Parathyroid adenoma (tissue), 2 donors: ENCODE measurements around the gene MPPE1.
A peak's percentile ranks its signal among the peaks of the same experiment; 100 is the strongest.

Experiments used
- H2AFZ ChIP-seq: fragments of 300-600 bp; sonication (generic); one replicate; pipeline ENCODE4 v1.7.0; 2017; ENCODE audit warnings: antibody characterized with exemption, mild to moderate bottlenecking
- H3K27ac ChIP-seq: fragments of 300-600 bp; sonication (generic); one replicate; pipeline ENCODE4 v1.7.0; 2017
- H3K27me3 ChIP-seq: fragments of 300-600 bp; sonication (generic); one replicate; pipeline ENCODE4 v1.7.0; 2017; ENCODE audit warnings: low read length; ENCODE audit not compliant: control insufficient read depth, insufficient read depth
- H3K36me3 ChIP-seq: fragments of 300-600 bp; sonication (generic); one replicate; pipeline ENCODE4 v1.7.0; 2017; ENCODE audit warnings: low read length; ENCODE audit not compliant: control insufficient read depth, insufficient read depth
- H3K4me1 ChIP-seq: fragments of 300-600 bp; sonication (generic); one replicate; pipeline ENCODE4 v1.7.0; 2017; ENCODE audit warnings: control low read depth
- H3K4me2 ChIP-seq: fragments of 300-600 bp; sonication (generic); one replicate; pipeline ENCODE4 v1.7.0; 2017; ENCODE audit warnings: low read length
- H3K4me3 ChIP-seq: fragments of 300-600 bp; sonication (generic); one replicate; pipeline ENCODE4 v1.7.0; 2017; ENCODE audit warnings: low read depth, low read length
- H3K79me2 ChIP-seq: fragments of 300-600 bp; sonication (generic); one replicate; pipeline ENCODE4 v1.7.0; 2017; ENCODE audit warnings: control low read depth
- H3K9ac ChIP-seq: fragments of 300-600 bp; sonication (generic); one replicate; pipeline ENCODE4 v1.7.0; 2017; ENCODE audit warnings: mild to moderate bottlenecking
- H3K9me3 ChIP-seq: fragments of 300-600 bp; sonication (generic); one replicate; pipeline ENCODE4 v1.7.0; 2017; ENCODE audit warnings: low read length; ENCODE audit not compliant: control insufficient read depth
- TF ChIP-seq, protein P1 (sequence below): fragments of 300-600 bp; sonication (generic); IDR thresholded peaks from one replicate; pipeline ENCODE4 v1.7.0; 2017; ENCODE audit warnings: antibody characterized with exemption, mild to moderate bottlenecking
- donor health status: primary hyperparathyroidism.

Gene MPPE1

DNA sequence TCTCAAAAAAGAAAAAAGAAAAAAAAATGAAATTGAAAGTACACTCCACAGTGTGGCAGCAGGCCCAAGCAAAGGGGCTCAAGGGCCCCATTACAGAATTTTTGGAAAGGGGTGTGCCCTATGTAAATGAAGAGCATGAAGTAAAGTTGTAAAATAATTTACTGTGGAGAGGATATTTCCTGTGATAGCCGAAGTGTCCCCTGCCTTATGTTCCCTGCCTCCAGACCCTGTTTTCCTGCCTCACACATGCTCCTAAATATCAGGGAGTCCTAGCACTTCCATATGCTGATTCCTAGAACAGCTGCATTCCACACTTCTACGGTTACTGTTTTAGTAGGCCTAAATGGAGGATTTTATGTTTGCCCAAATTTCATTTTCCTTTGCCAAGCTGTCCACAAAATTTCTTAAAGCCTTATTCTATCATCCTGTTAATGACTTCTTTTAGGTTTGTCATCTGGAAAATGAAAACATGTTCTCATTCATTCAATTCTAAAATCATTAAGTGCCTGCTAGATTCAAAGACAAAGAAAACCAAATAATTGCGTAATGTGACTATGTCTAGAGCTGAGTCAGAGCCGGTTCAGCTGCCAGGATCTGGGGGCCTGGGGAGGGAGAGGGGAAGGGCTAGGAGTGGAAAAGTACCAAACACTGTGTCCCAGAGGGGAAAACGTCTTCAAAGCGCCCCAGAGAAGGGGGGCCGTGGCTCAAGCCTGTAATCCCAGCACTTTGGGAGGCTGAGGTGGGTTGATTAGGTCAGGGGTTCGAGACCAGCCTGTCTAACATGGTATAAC is 47.3 kb upstream of the MPPE1 start:
- no peaks in the 10 kb centered on the region for H3K79me2 ChIP-seq
- H3K9me3 ChIP-seq = no peaks in the 10 kb centered on the region
- H2AFZ ChIP-seq = no peak overlapping the region
- H3K27ac ChIP-seq = no peak overlapping the region
- H3K4me3 ChIP-seq = no peak overlapping the region
- H3K27me3 ChIP-seq = no peaks in the 10 kb centered on the region
- H3K9ac ChIP-seq = no peak overlapping the region
- TF ChIP-seq, protein P1, sequence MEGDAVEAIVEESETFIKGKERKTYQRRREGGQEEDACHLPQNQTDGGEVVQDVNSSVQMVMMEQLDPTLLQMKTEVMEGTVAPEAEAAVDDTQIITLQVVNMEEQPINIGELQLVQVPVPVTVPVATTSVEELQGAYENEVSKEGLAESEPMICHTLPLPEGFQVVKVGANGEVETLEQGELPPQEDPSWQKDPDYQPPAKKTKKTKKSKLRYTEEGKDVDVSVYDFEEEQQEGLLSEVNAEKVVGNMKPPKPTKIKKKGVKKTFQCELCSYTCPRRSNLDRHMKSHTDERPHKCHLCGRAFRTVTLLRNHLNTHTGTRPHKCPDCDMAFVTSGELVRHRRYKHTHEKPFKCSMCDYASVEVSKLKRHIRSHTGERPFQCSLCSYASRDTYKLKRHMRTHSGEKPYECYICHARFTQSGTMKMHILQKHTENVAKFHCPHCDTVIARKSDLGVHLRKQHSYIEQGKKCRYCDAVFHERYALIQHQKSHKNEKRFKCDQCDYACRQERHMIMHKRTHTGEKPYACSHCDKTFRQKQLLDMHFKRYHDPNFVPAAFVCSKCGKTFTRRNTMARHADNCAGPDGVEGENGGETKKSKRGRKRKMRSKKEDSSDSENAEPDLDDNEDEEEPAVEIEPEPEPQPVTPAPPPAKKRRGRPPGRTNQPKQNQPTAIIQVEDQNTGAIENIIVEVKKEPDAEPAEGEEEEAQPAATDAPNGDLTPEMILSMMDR = no peak
- no peaks in the 10 kb centered on the region for H3K36me3 ChIP-seq
- H3K4me2 ChIP-seq = no peak overlapping the region
- peaks cover 8% of the 10 kb centered on the region for H3K4me1 ChIP-seq

- TF ChIP-seq, protein P1 = no peak
- Histone ChIP-seq H3K27ac (no peak overlapping the region), H3K4me1 (peaks cover 8% of the 10 kb centered on the region), H3K9ac (no peak overlapping the region), H3K79me2 (no peaks in the 10 kb centered on the region), H3K4me3 (no peak overlapping the region), H3K4me2 (no peak overlapping the region), H3K36me3 (no peaks in the 10 kb centered on the region), H3K9me3 (no peaks in the 10 kb centered on the region), H2AFZ (no peak overlapping the region), H3K27me3 (no peaks in the 10 kb centered on the region)
These were observed 45.0 kb upstream of the MPPE1 start for GRCh38 chr18:11953113-11953512.

DNA sequence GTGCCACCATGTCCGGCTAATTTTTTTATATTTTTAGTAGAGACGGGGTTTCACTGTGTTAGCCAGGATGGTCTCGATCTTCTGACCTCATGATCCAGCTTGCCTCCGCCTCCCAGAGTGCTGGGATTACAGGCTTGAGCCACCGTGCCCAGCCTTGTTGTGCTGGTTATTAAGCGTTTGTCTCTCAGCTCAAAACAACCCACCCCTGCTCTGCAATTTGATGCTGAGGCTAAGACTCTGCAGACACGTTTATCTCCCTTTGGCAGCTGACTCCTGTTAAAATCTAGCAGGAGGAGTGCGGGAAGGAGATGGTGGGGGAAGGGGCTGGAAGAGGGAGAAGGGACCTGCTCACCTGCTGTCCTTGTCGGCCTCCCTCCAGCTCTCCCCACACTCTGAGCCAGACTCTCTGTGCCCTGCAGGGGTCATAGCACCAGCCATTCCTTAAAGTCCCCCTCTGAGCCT is 43.3 kb upstream of the MPPE1 start:
- TF ChIP-seq, protein P1 = no peak
- H3K4me2 ChIP-seq = no peak overlapping the region

DNA sequence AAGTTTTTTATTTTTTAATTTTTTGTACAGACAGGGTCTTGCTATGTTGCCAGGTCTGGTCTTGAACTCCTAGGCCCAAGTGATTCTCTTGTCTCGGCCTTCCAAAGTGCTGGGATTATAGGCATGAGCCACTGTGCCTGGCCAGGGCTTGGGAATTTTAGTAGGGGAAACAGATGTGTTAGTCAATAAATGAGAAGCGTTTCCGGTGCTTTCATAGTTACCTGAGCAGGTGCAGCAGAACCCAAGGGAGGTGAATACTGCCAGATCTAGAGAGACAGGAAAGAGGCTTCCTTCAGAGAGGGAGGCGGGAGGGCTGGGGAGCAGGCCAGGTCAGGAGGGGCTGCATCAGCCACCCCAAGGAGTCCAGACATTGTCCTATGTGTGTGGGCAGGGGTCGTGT is 42.7 kb upstream of the MPPE1 start:
- no peaks in the 10 kb centered on the region for H3K9me3 ChIP-seq
- H3K79me2 ChIP-seq = no peaks in the 10 kb centered on the region
- H3K27ac ChIP-seq = no peak overlapping the region
- no peak overlapping the region for H3K9ac ChIP-seq
- H3K27me3 ChIP-seq = no peaks in the 10 kb centered on the region
- TF ChIP-seq, protein P1 = no peak
- no peak overlapping the region for H2AFZ ChIP-seq
- H3K4me1 ChIP-seq = peaks cover 20% of the 10 kb centered on the region
- no peaks in the 10 kb centered on the region for H3K36me3 ChIP-seq
- H3K4me2 ChIP-seq = no peak overlapping the region
- no peak overlapping the region for H3K4me3 ChIP-seq

More for the DNA sequence above, 43.3 kb upstream of the MPPE1 start:
- Histone ChIP-seq H3K9me3 (no peaks in the 10 kb centered on the region), H3K79me2 (no peaks in the 10 kb centered on the region), H3K4me3 (no peak overlapping the region), H2AFZ (peak overlapping the region; percentile 75), H3K9ac (no peak overlapping the region), H3K4me1 (peaks cover 16% of the 10 kb centered on the region), H3K27me3 (no peaks in the 10 kb centered on the region), H3K27ac (no peak overlapping the region), H3K36me3 (no peaks in the 10 kb centered on the region)
